ENCODE results near the gene ACSL5.

DNA sequence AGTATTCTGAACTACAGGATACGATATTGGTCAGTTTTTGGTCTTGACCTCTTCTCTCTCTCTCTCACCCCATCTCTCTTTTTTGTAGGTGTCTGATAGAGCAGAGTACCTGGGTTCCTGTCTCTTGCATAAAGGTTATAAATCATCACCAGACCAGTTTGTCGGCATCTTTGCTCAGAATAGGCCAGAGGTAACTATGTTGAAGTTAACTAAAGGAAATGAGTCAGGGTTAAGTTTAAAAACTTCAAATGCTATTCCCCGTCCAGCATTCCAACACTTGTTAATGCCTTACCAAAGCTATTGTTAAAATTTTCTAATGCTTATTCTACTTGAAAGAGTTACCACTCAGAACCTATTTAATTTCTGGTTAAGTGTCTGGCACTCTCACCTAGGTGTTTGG, 30.7 kb downstream of the ACSL5 start:
- TF ChIP-seq, protein P1, sequence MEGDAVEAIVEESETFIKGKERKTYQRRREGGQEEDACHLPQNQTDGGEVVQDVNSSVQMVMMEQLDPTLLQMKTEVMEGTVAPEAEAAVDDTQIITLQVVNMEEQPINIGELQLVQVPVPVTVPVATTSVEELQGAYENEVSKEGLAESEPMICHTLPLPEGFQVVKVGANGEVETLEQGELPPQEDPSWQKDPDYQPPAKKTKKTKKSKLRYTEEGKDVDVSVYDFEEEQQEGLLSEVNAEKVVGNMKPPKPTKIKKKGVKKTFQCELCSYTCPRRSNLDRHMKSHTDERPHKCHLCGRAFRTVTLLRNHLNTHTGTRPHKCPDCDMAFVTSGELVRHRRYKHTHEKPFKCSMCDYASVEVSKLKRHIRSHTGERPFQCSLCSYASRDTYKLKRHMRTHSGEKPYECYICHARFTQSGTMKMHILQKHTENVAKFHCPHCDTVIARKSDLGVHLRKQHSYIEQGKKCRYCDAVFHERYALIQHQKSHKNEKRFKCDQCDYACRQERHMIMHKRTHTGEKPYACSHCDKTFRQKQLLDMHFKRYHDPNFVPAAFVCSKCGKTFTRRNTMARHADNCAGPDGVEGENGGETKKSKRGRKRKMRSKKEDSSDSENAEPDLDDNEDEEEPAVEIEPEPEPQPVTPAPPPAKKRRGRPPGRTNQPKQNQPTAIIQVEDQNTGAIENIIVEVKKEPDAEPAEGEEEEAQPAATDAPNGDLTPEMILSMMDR (conservative IDR thresholded peaks at IDR 0.05; ENCODE audit: low read depth, low read length), result no peak
- no peak for TF ChIP-seq EZH2 (IDR thresholded peaks at IDR 0.05; ENCODE audit: low read length, unreplicated experiment)

Data from PC-3 (cell line).